RPMI7951 (cell line): Measurements from ENCODE around the gene ANO8. TPM values are rescaled to one million over a fixed set of nuclear protein-coding genes. Genes with fewer than 3 reads are reported as not detected.
"Not testable (repeated sequence)": the region's sequence is repeated elsewhere in the genome, so short reads cannot be mapped to it uniquely, and the experiment has no call there.

ENCODE experiments used
- DNase-seq: peaks from one replicate; pipeline ENCODE4 v3.0.0-alpha.2; 2012; ENCODE audit warnings: low read depth
- total RNA-seq: library from RNA; depleted of rRNA; stranded (reverse); fragments of >200 nt; shearing (Covaris generic); gene quantifications from 2 replicates; pipeline ENCODE4 v1.2.3, GENCODE V29; 2014

Gene ANO8
- total RNA-seq, 1 experiment from 2014 or later: 2.9 TPM

DNA sequence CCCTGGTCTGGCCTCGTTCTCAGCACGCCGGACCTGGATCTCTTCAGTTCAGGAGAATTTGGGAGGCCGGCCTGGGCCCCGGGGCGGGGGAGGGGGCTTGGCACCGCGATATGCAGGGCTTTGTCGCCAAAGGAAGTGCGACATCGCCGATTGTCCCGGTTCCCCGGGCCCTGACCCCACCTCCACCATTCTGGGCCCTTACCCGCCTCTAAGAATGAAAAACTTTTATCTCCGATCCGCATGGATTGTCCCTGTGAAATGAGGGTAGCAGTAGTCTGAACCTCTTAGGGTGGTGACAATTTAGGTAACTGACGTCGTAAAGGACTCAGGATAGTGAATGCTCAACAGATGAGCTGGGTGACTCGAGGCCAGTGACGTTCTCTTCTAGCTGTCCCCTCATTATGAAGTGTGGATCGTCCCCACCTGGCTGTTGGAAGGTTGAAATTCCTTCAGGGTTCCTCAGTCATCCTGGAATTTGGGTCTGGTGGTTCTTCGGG, 24.6 kb downstream of the ANO8 start:
- DNase-seq: no peak

DNA sequence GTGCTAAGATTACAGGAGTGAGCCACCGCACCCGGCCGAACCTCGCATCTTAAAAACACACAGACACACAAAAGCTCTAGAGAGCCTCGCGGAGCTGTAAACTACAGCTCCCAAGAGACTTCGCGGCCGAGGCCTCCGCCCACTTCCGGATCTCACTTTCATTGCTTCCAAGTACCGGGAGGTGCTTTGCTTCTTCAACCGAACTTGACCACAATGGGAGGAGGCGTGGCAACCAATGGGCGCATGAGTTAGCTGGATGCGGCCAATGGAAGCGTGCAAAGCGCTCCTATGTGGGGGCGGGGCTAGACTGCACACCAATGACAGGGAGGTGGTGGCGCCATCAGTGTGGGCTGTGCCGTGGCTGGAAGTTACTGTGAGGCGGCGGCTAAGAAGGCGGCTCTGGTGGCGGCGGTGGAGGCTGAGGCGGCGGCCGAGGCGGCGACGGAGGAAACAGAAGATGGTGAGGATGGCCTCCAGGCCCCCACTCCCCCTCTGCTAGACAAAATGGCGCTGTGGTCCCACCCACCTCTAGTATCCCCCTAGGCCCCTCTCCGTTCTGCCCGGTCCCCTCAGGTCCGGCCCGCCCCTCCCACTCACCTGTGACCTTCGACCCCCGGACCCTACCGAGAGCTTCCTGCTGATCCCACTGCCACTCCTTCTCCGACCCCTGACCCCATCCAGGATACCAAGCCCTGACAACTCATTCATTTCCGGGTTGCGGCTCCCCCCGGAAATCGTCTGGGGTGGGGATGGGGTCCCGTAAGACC, 25.3 kb downstream of the ANO8 start, which contains the start of gene DDA1:
Gene DDA1 (plus strand): TSS at position 366 of the 767 bp plus-strand sequence. CDS start 92 bp downstream, at position 458.
- DNase-seq: peak; percentile 100

GRCh38 chr19:17307876-17308377, 26.7 kb downstream of the ANO8 start:
- DNase-seq: no peak

DNA sequence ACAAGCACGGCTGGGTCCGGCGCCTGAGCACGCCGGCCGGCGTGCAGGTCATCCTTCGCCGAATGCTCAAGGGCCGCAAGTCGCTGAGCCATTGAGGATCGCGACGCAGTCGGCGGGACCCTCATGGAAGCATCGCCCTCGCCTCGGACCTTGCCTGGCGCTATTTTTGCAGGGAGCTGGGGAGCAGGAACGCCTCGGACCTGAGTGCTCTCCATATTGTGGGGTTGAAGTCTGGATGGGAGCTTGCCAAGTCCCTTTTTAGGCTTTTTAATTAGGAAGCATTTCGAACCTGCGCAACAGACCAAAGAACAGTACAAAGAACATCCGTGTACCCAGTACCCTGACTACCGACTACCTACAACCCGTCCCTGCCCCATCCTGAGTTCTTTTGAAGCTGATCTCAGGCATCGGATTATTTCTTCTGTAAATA, 28.4 kb downstream of the ANO8 start:
- no peak for DNase-seq

- DNase-seq: peak; percentile 99
These were observed 29.0 kb downstream of the ANO8 start, which contains the start of gene MRPL34 for GRCh38 chr19:17305517-17306284. Gene MRPL34 (plus strand): TSS chr19:17305872. CDS start chr19:17305893, 21 bp downstream.

- no peak for DNase-seq
These were observed 29.5 kb downstream of the ANO8 start for GRCh38 chr19:17305216-17305516.

GRCh38 chr19:17304386-17305215, 30.1 kb downstream of the ANO8 start:
- no peak for DNase-seq

DNA sequence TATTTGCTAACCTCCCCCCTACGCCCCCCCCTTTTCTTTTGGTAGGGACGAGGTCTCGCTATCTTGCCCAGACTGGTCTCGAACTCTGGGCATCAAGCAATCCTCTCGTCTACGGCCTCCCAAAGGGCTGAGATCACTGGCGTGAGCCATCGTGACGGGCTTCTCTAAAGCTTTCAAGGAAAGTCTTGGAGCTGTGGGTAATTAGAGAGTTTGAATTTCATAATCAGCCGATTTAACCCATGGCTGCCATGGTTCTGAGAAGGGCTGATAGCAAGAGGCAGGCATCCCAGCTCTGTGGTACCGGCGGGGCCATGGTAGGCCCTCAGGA, 30.8 kb downstream of the ANO8 start:
- DNase-seq: no peak

DNA sequence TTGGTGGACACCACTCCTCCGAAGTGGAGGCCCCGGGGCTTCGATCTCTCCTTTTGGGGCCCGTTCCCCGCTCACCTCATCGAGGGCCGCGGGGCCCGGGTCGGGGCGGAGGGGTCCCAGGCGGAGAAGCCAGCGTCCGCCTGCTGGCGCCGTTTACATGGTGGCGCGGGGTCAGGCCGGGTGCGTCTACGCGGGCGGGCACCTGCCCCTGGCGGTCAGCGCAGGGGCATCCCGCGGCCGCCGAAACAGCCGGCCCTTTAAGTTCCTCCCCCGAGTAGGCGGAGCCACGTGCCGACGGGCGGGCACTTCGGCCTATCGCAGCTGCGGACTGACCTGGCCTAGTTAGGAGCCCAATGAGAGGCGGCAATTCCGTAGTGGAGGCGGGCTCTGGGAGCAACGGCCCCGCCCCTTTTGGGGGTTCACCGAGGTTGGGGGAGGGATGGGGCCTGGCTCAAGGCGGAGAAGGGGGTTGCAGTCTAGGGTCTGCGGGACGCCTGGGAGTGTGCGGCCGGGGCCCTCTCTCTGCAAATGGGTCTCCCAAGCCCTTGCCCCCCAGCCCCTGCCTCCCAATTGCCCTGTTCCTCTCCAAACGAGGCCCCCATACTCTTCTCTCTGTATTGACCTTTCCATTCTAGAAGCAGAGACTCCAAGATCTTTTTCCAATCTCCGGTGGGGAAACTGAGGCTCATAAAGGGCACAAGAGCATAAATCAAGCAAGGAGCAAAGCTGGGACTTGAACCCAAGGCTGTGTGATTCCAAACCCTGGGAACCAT, 31.3 kb downstream of the ANO8 start, which contains the start of gene ABHD8:
Gene ABHD8 (minus strand): TSS at position 259 of the 773 bp plus-strand sequence. CDS start 1,809 bp downstream, outside the sequence.
- peak; percentile 91 for DNase-seq

DNA sequence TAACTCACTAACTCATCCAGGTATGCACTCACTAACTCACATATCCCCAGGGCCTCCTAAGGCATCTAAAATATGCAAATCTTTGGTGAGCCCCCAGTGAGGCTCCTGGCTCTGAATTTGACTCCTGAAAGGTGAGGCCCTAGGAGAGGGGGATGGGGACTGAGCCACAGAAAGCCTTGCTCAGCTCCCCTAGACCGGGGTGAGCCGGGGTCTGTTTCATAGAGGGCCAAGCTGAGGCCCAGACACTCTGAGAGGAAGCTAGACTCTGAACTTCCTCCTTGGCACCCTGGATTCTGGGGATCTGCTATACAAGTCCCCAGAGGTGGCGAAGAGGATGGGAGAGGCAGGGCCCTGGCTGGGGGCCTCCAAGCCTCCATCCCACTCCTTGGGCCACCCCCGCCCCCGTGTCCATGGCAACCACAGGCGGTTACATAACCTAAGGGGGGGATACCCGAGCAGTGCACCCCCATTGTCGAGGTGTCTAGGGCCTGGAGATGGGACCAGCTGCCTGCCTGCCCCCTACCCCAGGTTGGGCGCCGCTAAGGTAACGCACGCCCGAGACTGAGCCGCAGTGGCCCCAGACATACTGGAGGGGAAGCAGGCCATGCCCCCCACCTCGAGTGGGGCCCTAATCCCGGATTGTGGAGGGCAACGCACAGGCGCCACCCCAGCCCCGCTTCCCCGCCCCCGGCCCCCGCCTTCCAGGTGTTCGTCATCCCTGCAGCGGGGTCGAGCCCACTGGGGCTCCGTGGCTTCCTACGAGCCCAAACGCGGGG, 32.1 kb downstream of the ANO8 start:
- DNase-seq: no peak

- no peak for DNase-seq
These were observed 33.5 kb downstream of the ANO8 start for GRCh38 chr19:17300992-17301619.

GRCh38 chr19:17296976-17297375, 37.7 kb downstream of the ANO8 start:
- DNase-seq: no peak

GRCh38 chr19:17296273-17296672, 38.4 kb downstream of the ANO8 start:
- peak; percentile 77 for DNase-seq

GRCh38 chr19:17295551-17295950, 39.1 kb downstream of the ANO8 start:
- DNase-seq: not testable (repeated sequence)

DNA sequence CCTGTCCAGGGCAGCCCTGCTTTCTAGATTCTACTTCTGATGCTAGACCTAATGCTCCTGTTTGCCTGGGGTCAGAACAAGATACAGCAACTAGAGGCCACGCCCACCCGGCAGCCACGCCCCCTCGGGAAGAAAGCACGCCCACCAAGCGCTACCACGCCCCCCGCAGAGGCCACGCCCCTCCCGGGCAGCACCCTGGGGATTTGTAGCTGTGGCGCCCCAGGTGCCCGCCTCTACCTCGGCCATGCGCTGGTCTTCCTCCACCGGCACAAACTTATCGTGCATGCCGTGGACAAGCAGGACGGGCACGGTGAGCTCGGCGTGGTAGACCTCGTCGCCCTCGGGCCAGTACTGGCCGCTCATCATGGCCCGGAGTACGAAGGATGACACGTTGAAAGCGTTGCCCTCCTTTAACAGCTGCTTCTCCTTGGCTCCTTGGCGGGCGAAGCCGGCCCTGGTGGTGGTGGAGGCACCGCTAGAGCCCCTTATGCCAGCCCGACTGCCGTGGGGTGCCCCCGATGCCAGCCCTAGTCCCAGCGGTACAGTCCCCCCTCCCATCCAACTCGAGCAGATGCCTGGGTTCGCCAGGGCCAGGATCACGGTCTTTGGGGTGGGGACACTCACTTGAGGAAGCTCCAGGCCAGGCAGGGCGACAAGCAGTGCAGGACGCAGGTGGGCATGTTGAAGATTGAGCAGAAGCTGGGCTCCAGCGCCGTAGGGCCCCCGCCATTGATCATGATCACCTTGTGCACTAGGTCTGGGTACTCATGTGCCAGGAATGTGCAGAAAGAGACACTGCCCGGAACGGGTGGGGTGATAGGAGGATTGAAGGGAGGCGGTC, 40.4 kb downstream of the ANO8 start:
- no peak for DNase-seq

GRCh38 chr19:17293605-17294004, 41.0 kb downstream of the ANO8 start:
- DNase-seq: no peak

DNA sequence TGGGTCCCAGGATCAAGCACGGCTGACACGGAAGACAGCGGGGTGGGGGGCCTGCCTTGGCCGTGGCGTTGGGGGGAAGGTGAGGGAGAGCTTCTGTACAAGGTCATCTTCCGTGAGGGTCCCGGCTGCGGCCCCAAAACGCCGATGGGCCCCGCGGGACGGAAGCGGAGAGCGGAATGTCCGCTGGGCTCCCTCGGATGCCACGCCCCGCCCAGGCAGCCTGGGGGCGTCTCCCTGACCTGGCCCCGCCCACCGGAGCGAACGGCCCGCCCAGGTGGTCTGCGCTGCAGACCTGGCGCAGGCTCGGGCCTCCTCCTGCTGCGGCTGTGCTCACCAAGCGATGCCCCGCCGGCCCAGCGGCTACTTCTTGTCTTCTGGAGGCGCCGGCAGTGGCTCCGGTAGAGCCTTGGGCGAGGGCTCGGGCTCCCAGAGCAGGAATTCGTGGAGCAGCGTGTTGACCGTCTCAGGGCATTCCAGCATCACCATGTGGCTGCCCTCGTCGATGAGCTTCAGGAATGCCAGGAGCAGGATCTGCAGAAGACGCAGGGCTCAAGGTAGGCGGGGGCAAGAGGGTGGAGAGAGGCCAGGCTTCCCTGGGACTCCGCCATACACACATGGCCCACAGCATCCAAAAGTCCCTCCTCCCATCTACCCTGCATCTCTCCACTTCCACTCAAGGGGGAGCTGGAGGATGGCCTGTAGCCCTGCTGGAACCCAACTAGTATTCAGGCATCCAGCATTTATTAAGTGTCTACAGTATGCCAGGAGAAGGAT, 42.2 kb downstream of the ANO8 start:
- DNase-seq: peak; percentile 91

DNA sequence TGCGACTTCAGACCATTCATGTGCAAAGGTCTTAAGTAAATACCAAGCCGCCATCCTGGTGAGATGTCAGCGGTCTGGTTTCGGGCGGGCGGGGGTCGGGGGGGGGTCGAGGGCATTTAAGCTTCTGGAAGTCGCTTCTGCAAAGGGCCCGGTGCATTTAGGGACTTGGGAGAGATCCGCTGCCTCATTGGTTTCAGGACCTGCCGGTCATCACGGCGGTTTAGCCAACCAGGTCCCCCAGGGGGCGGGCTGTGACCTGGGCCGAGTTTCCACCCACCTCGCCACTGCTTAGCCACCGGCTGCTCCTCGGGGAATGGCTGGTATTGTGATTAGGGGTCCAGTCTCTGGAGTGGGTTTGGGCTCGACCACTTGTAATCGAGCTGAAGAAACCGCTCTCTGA, 45.2 kb downstream of the ANO8 start:
- peak; percentile 81 for DNase-seq
